ENCODE results near the gene P4HTM. TPM values are rescaled to one million over a fixed set of nuclear protein-coding genes. Genes with fewer than 3 reads are reported as not detected.

Gene P4HTM
- total and polyA plus RNA-seq, 2 of the 8 experiments (the other 6 are each of a cell fraction or from before 2014, with no cell fraction given), result 19.1 to 25.4 TPM

DNA sequence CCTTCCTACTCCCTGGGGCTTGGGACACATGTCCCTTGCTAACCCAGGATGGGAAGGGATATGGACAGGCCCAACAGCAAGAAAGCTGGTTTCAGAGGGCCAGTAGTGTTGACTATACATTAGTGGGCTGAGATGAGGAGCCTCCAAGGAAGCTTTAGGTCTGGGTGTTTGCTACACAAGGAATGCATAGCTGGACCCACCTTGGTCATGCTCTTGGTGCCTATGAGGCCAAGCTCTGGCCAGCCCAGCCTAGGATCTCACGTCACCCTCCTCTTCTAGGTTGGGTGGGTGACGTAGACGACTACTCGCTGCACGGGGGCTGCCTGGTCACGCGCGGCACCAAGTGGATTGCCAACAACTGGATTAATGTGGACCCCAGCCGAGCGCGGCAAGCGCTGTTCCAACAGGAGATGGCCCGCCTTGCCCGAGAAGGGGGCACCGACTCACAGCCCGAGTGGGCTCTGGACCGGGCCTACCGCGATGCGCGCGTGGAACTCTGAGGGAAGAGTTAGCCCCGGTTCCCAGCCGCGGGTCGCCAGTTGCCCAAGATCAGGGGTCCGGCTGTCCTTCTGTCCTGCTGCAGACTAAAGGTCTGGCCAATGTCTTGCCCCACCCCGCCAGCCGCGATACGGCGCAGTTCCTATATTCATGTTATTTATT, 16.5 kb downstream of the P4HTM start (continued):
- no peak for TF ChIP-seq CHD7 (IDR thresholded peaks at IDR 0.05; ENCODE audit: insufficient replicate concordance, low read length)
- 0 out of 2 replicates have a peak, but pooled peaks have one; percentile 10 for TF ChIP-seq KDM5A (IDR thresholded peaks at IDR 0.05; ENCODE audit: low read length)
- TF ChIP-seq MAFK (IDR thresholded peaks at IDR 0.05; ENCODE audit: low read depth, low read length), result no peak
- no peak for TF ChIP-seq SIN3A (conservative IDR thresholded peaks at IDR 0.05 in 1 of 2, IDR thresholded peaks at IDR 0.05 in 1 of 2; ENCODE audit: low read depth in 1 of 2, low read length in 2 of 2)
- TF ChIP-seq PHF8 (conservative IDR thresholded peaks at IDR 0.05; ENCODE audit: low read depth, low read length), result no peak; the same call in 1 of the 2 replicates
- 0 out of 2 replicates have a peak, but pooled peaks have one; percentile 26 for TF ChIP-seq POLR2AphosphoS5 (IDR thresholded peaks at IDR 0.05; ENCODE audit: low read depth, low read length)
- TF ChIP-seq HDAC6 (IDR thresholded peaks at IDR 0.05; ENCODE audit: low read depth, low read length), result no peak
- TF ChIP-seq POLR2A (IDR thresholded peaks at IDR 0.05; ENCODE audit: control extremely low read depth in 1 of 2, low read depth in 2 of 2, low read length in 2 of 2), result no peak
- TF ChIP-seq RXRA (IDR thresholded peaks at IDR 0.05; ENCODE audit: insufficient read depth, low read depth, low read length), result no peak
- no peak for TF ChIP-seq BRCA1 (IDR thresholded peaks at IDR 0.05; ENCODE audit: low read depth, low read length)

Measured in H1 (cell line).